Spleen (tissue), 7 donors: ENCODE measurements around the gene SSBP3.

Source experiments
- CTCF ChIP-seq, 11 experiments: fragments of 200-600 bp in 7 of 11; fragments of 450-650 bp in 4 of 11; sonication (generic) in 4 of 11; IDR thresholded peaks in 8 of 11; conservative IDR thresholded peaks in 3 of 11; 1 replicate in 7 of 11; 2 replicates in 4 of 11; pipeline versions ENCODE4 v1.4.0 to v1.8.0; 2016 to 2021; ENCODE audit warnings: antibody characterized with exemption in 11 of 11, inconsistent platforms in 4 of 11, mild to moderate bottlenecking in 1 of 11
- POLR2A ChIP-seq, 3 donors: fragments of 450-650 bp; IDR thresholded peaks; one replicate each; pipeline ENCODE4 v1.5.1; 2017; ENCODE audit warnings: antibody characterized with exemption in 3 of 3, mild to moderate bottlenecking in 1 of 3
- donor health status: DM: no; HTN: no; CAD: no; lungs with moderate emphysema.
- donor health status: DM: no; HTN: no; CAD: no.
- donor health status: DM: no; HTN: no; CAD: no.

- TF ChIP-seq CTCF (IDR thresholded peaks at IDR 0.05 in 8 of 11, conservative IDR thresholded peaks at IDR 0.05 in 3 of 11) (no peak), POLR2A (IDR thresholded peaks at IDR 0.05) (no peak)
Observed at GRCh38 chr1:54234284-54234683, 171.9 kb downstream of the SSBP3 start.
